KMS-11 (cell line): ENCODE results near the gene LGR4.
"Not testable (repeated sequence)": the region's sequence is repeated elsewhere in the genome, so short reads cannot be mapped to it uniquely, and the experiment has no call there.

Experiments used
- H2AFZ ChIP-seq: fragments of 200-600 bp; sonication (generic); 2 replicates; pipeline ENCODE4 v1.6.1; 2016; ENCODE audit warnings: antibody characterized with exemption, mixed run types, low read depth
- H3K27ac ChIP-seq: fragments of 200-600 bp; sonication (generic); 2 replicates; pipeline ENCODE4 v1.6.1; 2016; ENCODE audit warnings: mild to moderate bottlenecking, mixed run types
- H3K27me3 ChIP-seq: fragments of 200-600 bp; sonication (generic); 2 replicates; pipeline ENCODE4 v1.6.1; 2017; ENCODE audit warnings: mild to moderate bottlenecking, low read depth, mixed run types, moderate library complexity; ENCODE audit not compliant: insufficient read depth
- H3K36me3 ChIP-seq: fragments of 200-600 bp; sonication (generic); 2 replicates; pipeline ENCODE4 v1.6.1; 2017; ENCODE audit warnings: mild to moderate bottlenecking, mixed run types; ENCODE audit not compliant: insufficient read depth
- H3K4me1 ChIP-seq: fragments of 200-600 bp; sonication (generic); 2 replicates; pipeline ENCODE4 v1.6.1; 2016; ENCODE audit warnings: mild to moderate bottlenecking, low read depth, mixed run types; ENCODE audit not compliant: poor library complexity, severe bottlenecking
- H3K4me2 ChIP-seq: fragments of 200-600 bp; sonication (generic); 2 replicates; pipeline ENCODE4 v1.7.0; 2016; ENCODE audit warnings: mild to moderate bottlenecking, mixed run types
- H3K4me3 ChIP-seq: fragments of 200-600 bp; sonication (generic); IDR thresholded peaks from 2 replicates; pipeline ENCODE4 v1.6.1; 2017; ENCODE audit warnings: low read depth, low read length, mixed read lengths; ENCODE audit not compliant: insufficient read depth
- H3K79me2 ChIP-seq: fragments of 200-600 bp; sonication (generic); 2 replicates; pipeline ENCODE4 v1.6.1; 2016; ENCODE audit warnings: low read depth, mixed run types; ENCODE audit not compliant: insufficient read depth
- H3K9ac ChIP-seq: fragments of 200-600 bp; sonication (generic); 2 replicates; pipeline ENCODE4 v1.6.1; 2016; ENCODE audit warnings: mild to moderate bottlenecking, mixed run types
- H4K20me1 ChIP-seq: fragments of 200-600 bp; sonication (generic); 2 replicates; pipeline ENCODE4 v1.6.1; 2016; ENCODE audit warnings: mild to moderate bottlenecking, mixed run types; ENCODE audit not compliant: insufficient read depth
- CTCF ChIP-seq: fragments of 200-600 bp; sonication (generic); conservative IDR thresholded peaks from 2 replicates; pipeline ENCODE4 v1.6.1; 2017; ENCODE audit warnings: low read depth, mild to moderate bottlenecking, antibody characterized with exemption, low read length, moderate library complexity, mixed read lengths

LGR4 gene

GRCh38 chr11:27339941-27340340, 132.6 kb downstream of the LGR4 start:
- Histone ChIP-seq H3K27me3 (no peaks in the 10 kb centered on the region), H3K4me1 (no peaks in the 10 kb centered on the region), H3K79me2 (no peaks in the 10 kb centered on the region), H3K36me3 (0 out of 2 replicates have a peak, but pooled peaks cover 2% of the 10 kb centered on the region), H2AFZ (no peak overlapping the region), H3K9ac (no peak overlapping the region), H3K27ac (no peak overlapping the region), H4K20me1 (no peaks in the 10 kb centered on the region), H3K4me3 (no peak overlapping the region), H3K4me2 (no peak overlapping the region)
- TF ChIP-seq CTCF: no peak

- not testable (repeated sequence) for H3K27me3 ChIP-seq, H3K79me2 ChIP-seq, H3K27ac ChIP-seq, H3K4me1 ChIP-seq, H3K4me3 ChIP-seq, H3K9ac ChIP-seq, H4K20me1 ChIP-seq, H2AFZ ChIP-seq, H3K36me3 ChIP-seq, H3K4me2 ChIP-seq
These were observed 137.8 kb downstream of the LGR4 start for GRCh38 chr11:27334764-27335163.

- Histone ChIP-seq H3K4me3 (no peak overlapping the region), H3K9ac (no peak overlapping the region), H3K4me2 (no peak overlapping the region), H3K36me3 (no peaks in the 10 kb centered on the region), H3K4me1 (no peaks in the 10 kb centered on the region), H2AFZ (no peak overlapping the region), H3K27me3 (no peaks in the 10 kb centered on the region), H3K79me2 (no peaks in the 10 kb centered on the region), H4K20me1 (no peaks in the 10 kb centered on the region), H3K27ac (no peak overlapping the region)
- no peak for TF ChIP-seq CTCF
These were observed 140.6 kb downstream of the LGR4 start for GRCh38 chr11:27331981-27332380.

- Histone ChIP-seq H3K9ac (no peak overlapping the region), H3K27me3 (no peaks in the 10 kb centered on the region), H3K36me3 (no peaks in the 10 kb centered on the region), H3K4me3 (no peak overlapping the region), H4K20me1 (no peaks in the 10 kb centered on the region), H2AFZ (no peak overlapping the region), H3K27ac (no peak overlapping the region), H3K79me2 (no peaks in the 10 kb centered on the region), H3K4me1 (no peaks in the 10 kb centered on the region), H3K4me2 (no peak overlapping the region)
- TF ChIP-seq CTCF: no peak
These were observed 141.8 kb downstream of the LGR4 start for GRCh38 chr11:27330633-27331270.

GRCh38 chr11:27329867-27330632, 142.5 kb downstream of the LGR4 start:
- TF ChIP-seq CTCF: no peak
- Histone ChIP-seq H3K9ac (no peak overlapping the region), H3K27ac (no peak overlapping the region), H3K4me2 (no peak overlapping the region), H3K4me3 (no peak overlapping the region), H3K36me3 (no peaks in the 10 kb centered on the region), H3K4me1 (no peaks in the 10 kb centered on the region), H4K20me1 (no peaks in the 10 kb centered on the region), H2AFZ (no peak overlapping the region), H3K79me2 (no peaks in the 10 kb centered on the region), H3K27me3 (no peaks in the 10 kb centered on the region)
